GM12878 (cell line): Measurements from ENCODE around the gene CSK. TPM values are rescaled to one million over a fixed set of nuclear protein-coding genes. Genes with fewer than 3 reads are reported as not detected.

Experiments used
- ATAC-seq: fragments of 200-7000 bp; cut with Tn5 transposase; 3 replicates; pipeline ENCODE4 v1.9.1; 2020; ENCODE audit warnings: mild to moderate bottlenecking, moderate library complexity
- BruUV-seq: library from RNA; stranded (reverse); fragments of 400-500 nt; replicated peaks from 2 replicates; lab custom pipeline; 2021; lab: Mats Ljungman, UMichigan
- CTCF ChIA-PET: fragments of 300-600 bp; sonication (Branson Sonifier 250); formaldehyde crosslinking; extraction: SDS; loops from one replicate; lab custom pipeline; 2021; ENCODE audit warnings: inconsistent platforms; lab: Yijun Ruan, JAX
- POLR2A ChIA-PET: fragments of 350-600 bp; formaldehyde crosslinking; extraction: SDS; loops from one replicate; lab custom pipeline; 2021; ENCODE audit warnings: inconsistent platforms; lab: Charles Lee
- RAD21 ChIA-PET: fragments of 300-600 bp; sonication (Branson Sonifier 250); formaldehyde crosslinking; loops from one replicate; lab custom pipeline; 2023; ENCODE audit warnings: antibody characterized with exemption; ENCODE audit not compliant: unreplicated experiment; lab: Charles Lee
- SMC1A ChIA-PET: fragments of 300-600 bp; sonication (Branson Sonifier 250); formaldehyde crosslinking; loops from one replicate; lab custom pipeline; 2023; ENCODE audit not compliant: unreplicated experiment, uncharacterized antibody; lab: Charles Lee
- DNase-seq: peaks from one replicate; pipeline ENCODE4 v3.0.0-alpha.2; 2011; ENCODE audit warnings: low read depth, low spot score
- FAIRE-seq: peaks from 3 replicates; lab custom pipeline; 2011; peaks lifted over from hg19 to GRCh38; lab: Jason Lieb, UNC
- H2AFZ ChIP-seq: 2 replicates; pipeline ENCODE4 v1.6.0; 2011; ENCODE audit warnings: low read depth, low read length, control low read depth; ENCODE audit not compliant: control insufficient read depth
- H3K27ac ChIP-seq: 2 replicates; pipeline ENCODE4 v1.5.1; 2011; ENCODE audit warnings: control low read depth; ENCODE audit not compliant: control insufficient read depth, insufficient read depth
- H3K27me3 ChIP-seq, 2 experiments: replicated peaks in 1 of 2; 2 replicates each; pipeline versions ENCODE4 v1.6.0 to v1.6.1; 2011; ENCODE audit warnings: low read length in 1 of 2; ENCODE audit not compliant: control insufficient read depth in 2 of 2, insufficient read depth in 2 of 2
- H3K36me3 ChIP-seq, 2 experiments: 2 replicates each; pipeline ENCODE4 v1.5.1; 2011; ENCODE audit warnings: low read length in 1 of 2; ENCODE audit not compliant: control insufficient read depth in 2 of 2, insufficient read depth in 2 of 2
- H3K4me1 ChIP-seq: 2 replicates; pipeline ENCODE4 v1.6.1; 2011; ENCODE audit warnings: mild to moderate bottlenecking, low read length, moderate library complexity, mixed read lengths; ENCODE audit not compliant: control insufficient read depth, insufficient read depth
- H3K4me2 ChIP-seq: 2 replicates; pipeline ENCODE4 v1.6.0; 2011; ENCODE audit warnings: control low read depth; ENCODE audit not compliant: control insufficient read depth, insufficient read depth
- H3K4me3 ChIP-seq: fragments of 200-600 bp; sonication (generic); 2 replicates; pipeline ENCODE4 v1.5.1; 2016
- H3K79me2 ChIP-seq: 2 replicates; pipeline ENCODE4 v1.6.0; 2011; ENCODE audit warnings: low read length; ENCODE audit not compliant: control insufficient read depth, insufficient read depth
- H3K9ac ChIP-seq: 2 replicates; pipeline ENCODE4 v1.8.0; 2011; ENCODE audit warnings: low read length, control low read depth, mixed read lengths; ENCODE audit not compliant: control insufficient read depth, insufficient read depth
- H3K9me3 ChIP-seq: replicated peaks from 3 replicates; pipeline ENCODE4 v1.5.1; 2011; ENCODE audit warnings: mild to moderate bottlenecking, low read length; ENCODE audit not compliant: control insufficient read depth, insufficient read depth
- H4K20me1 ChIP-seq: 2 replicates; pipeline ENCODE4 v1.6.0; 2011; ENCODE audit not compliant: control insufficient read depth, insufficient read depth
- ATF2 ChIP-seq: IDR thresholded peaks from 2 replicates; pipeline ENCODE4 v1.6.1; 2012; ENCODE audit warnings: low read length, inconsistent platforms
- ATF7 ChIP-seq: fragments of 450-650 bp; IDR thresholded peaks from 2 replicates; pipeline ENCODE4 v1.6.1; 2016; ENCODE audit warnings: low read depth, mild to moderate bottlenecking
- BACH1 ChIP-seq: fragments of 450-650 bp; IDR thresholded peaks from 2 replicates; pipeline ENCODE4 v1.6.1; 2017; ENCODE audit warnings: mild to moderate bottlenecking, borderline replicate concordance
- BCL11A ChIP-seq: IDR thresholded peaks from 2 replicates; pipeline ENCODE4 v1.6.1; 2011; ENCODE audit warnings: low read depth, low read length
- BHLHE40 ChIP-seq, 2 experiments: fragments of 450-650 bp in 1 of 2; IDR thresholded peaks; 2 replicates each; pipeline ENCODE4 v1.6.1; 2011 to 2017; ENCODE audit warnings: low read depth in 2 of 2, borderline replicate concordance in 1 of 2, improper control_type of control experiment in 1 of 2, low read length in 1 of 2, mild to moderate bottlenecking in 1 of 2
- EED ChIP-seq: sonication (generic); IDR thresholded peaks from 2 replicates; pipeline ENCODE4 v1.6.1; 2016; ENCODE audit warnings: antibody characterized with exemption, low read depth
- EP300 ChIP-seq, 2 experiments: fragments of 150-350 bp in 1 of 2; IDR thresholded peaks; 2 replicates each; pipeline ENCODE4 v1.6.1; 2011 to 2012; ENCODE audit warnings: low read depth in 2 of 2, low read length in 2 of 2, borderline replicate concordance in 1 of 2, improper control_type of control experiment in 1 of 2, inconsistent platforms in 1 of 2; ENCODE audit not compliant: control insufficient read depth in 1 of 2
- HDAC2 ChIP-seq: fragments of 200-600 bp; sonication (generic); IDR thresholded peaks from 2 replicates; pipeline ENCODE4 v1.6.1; 2017
- HDGF ChIP-seq: fragments of 450-650 bp; IDR thresholded peaks from 2 replicates; pipeline ENCODE4 v1.6.1; 2016; ENCODE audit warnings: antibody characterized with exemption
- IRF3 ChIP-seq: fragments of 450-650 bp; IDR thresholded peaks from 2 replicates; pipeline ENCODE4 v1.6.1; 2014; ENCODE audit warnings: mild to moderate bottlenecking
- KLF5 ChIP-seq: fragments of 450-650 bp; IDR thresholded peaks from 2 replicates; pipeline ENCODE4 v1.6.1; 2014; ENCODE audit warnings: mild to moderate bottlenecking; ENCODE audit not compliant: partially characterized antibody
- MEF2A ChIP-seq: IDR thresholded peaks from 2 replicates; pipeline ENCODE4 v1.6.1; 2011; ENCODE audit warnings: low read depth, mild to moderate bottlenecking, low read length, moderate library complexity; ENCODE audit not compliant: insufficient read depth
- MTA3 ChIP-seq: IDR thresholded peaks from 2 replicates; pipeline ENCODE4 v1.6.1; 2012; ENCODE audit warnings: low read length, inconsistent platforms, borderline replicate concordance
- NFYB ChIP-seq: IDR thresholded peaks from 2 replicates; pipeline ENCODE4 v1.6.1; 2011; ENCODE audit warnings: low read depth, mild to moderate bottlenecking, low read length, improper control_type of control experiment, moderate library complexity; ENCODE audit not compliant: insufficient read depth
- NKRF ChIP-seq: fragments of 450-650 bp; conservative IDR thresholded peaks from 2 replicates; pipeline ENCODE4 v1.6.1; 2017; ENCODE audit warnings: mild to moderate bottlenecking, moderate library complexity
- RFX5 ChIP-seq: IDR thresholded peaks from 2 replicates; pipeline ENCODE4 v1.6.1; 2011; ENCODE audit warnings: low read depth, low read length, improper control_type of control experiment
- ZNF207 ChIP-seq: fragments of 450-650 bp; IDR thresholded peaks from 2 replicates; pipeline ENCODE4 v1.6.1; 2014; ENCODE audit warnings: antibody characterized with exemption, mild to moderate bottlenecking, borderline replicate concordance
- ZSCAN29 ChIP-seq: fragments of 450-650 bp; IDR thresholded peaks from 2 replicates; pipeline ENCODE4 v1.6.1; 2017; ENCODE audit warnings: mild to moderate bottlenecking, moderate library complexity
- WGBS: methylation state at CpG from one replicate; pipeline ENCODE4 v1.1.6; 2016; ENCODE audit warnings: low lambda C conversion rate; ENCODE audit not compliant: insufficient replicate concordance, insufficient coverage; ENCODE audit errors: missing lambda C conversion rate; 5-methylcytosine and 5-hydroxymethylcytosine counted together
- in situ Hi-C: fragments of 300-500 bp; cut with MboI; formaldehyde crosslinking; loops from 9 replicates; pipeline ENCODE4 v1.14.3; 2018; ENCODE audit warnings: mixed read lengths
- intact Hi-C: fragments of 100-400 bp; cut with micrococcal nuclease; formaldehyde crosslinking; loops from one replicate; pipeline ENCODE4 v1.14.2; 2022; ENCODE audit not compliant: unreplicated experiment
- polyA plus RNA-seq, 11 experiments: library from polyadenylated mRNA; depleted of rRNA in 4 of 11; unstranded in 6 of 11; stranded (reverse) in 5 of 11; fragments of >200 nt; fragmentation: Nextera tagmentation in 4 of 11; fragmentation: Illumina TruSeq in 1 of 11; extraction: Ambion mirVana in 4 of 11; extraction: Trizol in 1 of 11; gene quantifications; 1 replicate in 1 of 11; 2 replicates in 10 of 11; pipeline versions ENCODE4 v1.2.1 to v1.2.3, GENCODE V29; 2011 to 2016; ENCODE audit warnings: inconsistent platforms in 2 of 11, missing spikeins in 2 of 11, low read depth in 1 of 11
- total RNA-seq, 4 experiments: library from RNA; depleted of rRNA in 3 of 4; stranded (reverse); fragments of >200 nt in 3 of 4; fragmentation: Illumina TruSeq in 1 of 4; extraction: Trizol in 1 of 4; gene quantifications; 2 replicates each; pipeline versions ENCODE4 v1.2.1 to v1.2.3, GENCODE V29; 2013 to 2021

Gene CSK
- total and polyA plus RNA-seq, 10 of the 15 experiments (the other 5 are each of a cell fraction or from before 2014, with no cell fraction given) = 3.4 to 327 (median 75.8) TPM

- no peak; the same call in 1 of the 2 replicates for TF ChIP-seq NKRF
- TF ChIP-seq ATF7 = no peak
- TF ChIP-seq, all 136 proteins: peak for 10
Measured at GRCh38 chr15:74777769-74778598, 3.9 kb upstream of the CSK start (continued).

GRCh38 chr15:74778599-74778970, 3.3 kb upstream of the CSK start:
- no peak for FAIRE-seq
- TF ChIP-seq EP300 (IDR thresholded peaks at IDR 0.05; ENCODE audit: borderline replicate concordance in 1 of 2, control insufficient read depth in 1 of 2, low read depth in 2 of 2, low read length in 2 of 2) = no peak
- TF ChIP-seq BACH1 = no peak
- TF ChIP-seq ATF7 = no peak
- no peak for TF ChIP-seq HDGF
- no peak for TF ChIP-seq ZNF207
- TF ChIP-seq IRF3 = no peak
- no peak for TF ChIP-seq KLF5
- no peak for TF ChIP-seq MTA3
- no peak for TF ChIP-seq EED
- no peak for TF ChIP-seq NFYB
- TF ChIP-seq MEF2A = no peak
- no peak for TF ChIP-seq BHLHE40 (IDR thresholded peaks at IDR 0.05; ENCODE audit: borderline replicate concordance in 1 of 2, low read depth in 2 of 2, low read length in 1 of 2)
- TF ChIP-seq BCL11A = no peak
- no peak for TF ChIP-seq ZSCAN29
- no peak for TF ChIP-seq RFX5
- no peak for TF ChIP-seq ATF2
- no peak for TF ChIP-seq HDAC2

More at GRCh38 chr15:74778599-74778970, 3.3 kb upstream of the CSK start:
- H3K4me1 ChIP-seq = peaks cover 79% of the 10 kb centered on the region
- H3K9ac ChIP-seq = no peak overlapping the region; the same call in 1 of the 2 replicates
- intact Hi-C loops = no loop called here
- ChIA-PET RAD21 (interaction anchor here (0.9 to 25.2 kb wide), 8 partner anchors 1 to 394 kb away, joined by 3 to 1186 read pairs (median 6); partner anchors contain the start of gene CSK), SMC1A (interaction anchor here (1.2 to 17.6 kb wide), 5 partner anchors 7 to 172 kb away, joined by 3 to 811 read pairs (median 13); partner anchors contain the start of gene SCAMP2), POLR2A (interaction anchor here (0.5 to 17.5 kb wide), 9 partner anchors 10 to 869 kb away, joined by 3 to 602 read pairs (median 6); partner anchors contain the start of genes ARID3B, CLK3, CSK and SNX33), CTCF (interaction anchor here (1.0 to 25.9 kb wide), 6 partner anchors 3 to 172 kb away, joined by 3 to 1288 read pairs (median 10); partner anchors contain the start of gene CSK)
- in situ Hi-C loops = no loop called here
- peak overlapping the region; percentile 96 for H3K27ac ChIP-seq
- no peaks in the 10 kb centered on the region for H3K36me3 ChIP-seq
- H3K4me2 ChIP-seq = no peak overlapping the region
- no peaks in the 10 kb centered on the region for H4K20me1 ChIP-seq
- no peaks in the 10 kb centered on the region for H3K27me3 ChIP-seq
- no peaks in the 10 kb centered on the region for H3K9me3 ChIP-seq
- no peak for ATAC-seq
- 70% methylated on average over 5 of the region's 5 CpGs for WGBS
- BruUV-seq = no TSS peak
- peaks cover 37% of the 10 kb centered on the region for H3K79me2 ChIP-seq
- H2AFZ ChIP-seq = no peak overlapping the region
- H3K4me3 ChIP-seq = no peak overlapping the region
- DNase-seq = no peak
